Measurements from ENCODE around the gene AP3S2.
"Not testable (repeated sequence)": the region's sequence is repeated elsewhere in the genome, so short reads cannot be mapped to it uniquely, and the experiment has no call there.

The AP3S2 gene

DNA sequence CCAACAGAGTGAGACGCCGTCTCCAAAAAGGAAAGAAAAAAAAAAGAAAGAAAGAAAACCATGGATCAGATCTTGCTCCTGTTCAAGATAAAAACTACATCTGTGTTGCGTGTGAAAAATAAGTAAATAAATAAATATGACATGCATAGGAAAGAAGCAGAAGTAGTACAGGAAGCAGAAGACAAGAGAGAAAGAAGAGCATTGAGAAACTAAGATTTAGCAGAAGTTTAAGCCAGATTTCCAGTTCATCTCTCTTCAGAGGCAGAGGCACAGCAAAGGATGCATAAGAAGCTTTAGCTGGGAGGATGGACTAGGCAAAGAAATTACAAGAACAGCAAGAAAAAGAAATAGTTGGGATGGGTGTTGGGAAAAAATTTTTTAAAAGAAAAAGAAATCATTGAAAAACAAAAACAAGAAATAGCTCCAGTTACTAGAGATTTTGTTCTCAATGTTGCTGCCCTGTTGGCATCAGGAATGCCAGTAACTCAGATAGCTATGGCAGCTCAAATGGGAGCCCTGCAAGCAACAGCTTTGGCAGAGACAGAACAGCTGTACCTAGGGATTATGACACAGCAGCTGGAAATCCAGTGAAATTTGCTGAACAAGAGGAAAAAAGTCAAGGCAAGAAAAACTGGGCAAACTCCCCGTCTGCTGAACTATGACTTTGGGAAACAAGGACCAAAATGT lies 17.3 kb downstream of the AP3S2 start:
- intact Hi-C loops (cut with DNase I) = loop anchor here (5.0 kb wide), 1 partner anchor 114 kb away; no protein-coding TSS in a partner anchor
- DNase-seq = no peak

DNA sequence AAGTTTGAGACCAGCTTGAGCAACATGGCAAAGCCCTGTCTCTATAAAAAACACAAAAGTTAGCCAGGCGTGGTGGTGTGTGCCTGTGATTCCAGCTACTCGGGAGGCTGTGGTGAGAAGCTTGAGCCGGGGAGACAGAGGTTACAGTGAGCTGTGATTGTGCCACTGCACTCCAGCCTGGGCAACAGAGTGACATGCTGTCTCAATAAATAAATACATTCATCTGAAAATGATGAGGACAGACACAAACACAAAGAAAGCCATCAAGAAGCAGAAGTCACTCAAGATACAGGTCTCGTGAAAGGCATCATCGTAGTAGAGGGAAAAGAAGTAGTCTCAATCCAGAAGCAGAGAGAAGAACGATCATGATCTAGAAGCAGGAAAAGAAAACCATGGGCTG lies 18.1 kb downstream of the AP3S2 start:
- DNase-seq = no peak
- intact Hi-C loops (cut with DNase I) = loop anchor here (5.0 kb wide), 1 partner anchor 113 kb away; no protein-coding TSS in a partner anchor

DNA sequence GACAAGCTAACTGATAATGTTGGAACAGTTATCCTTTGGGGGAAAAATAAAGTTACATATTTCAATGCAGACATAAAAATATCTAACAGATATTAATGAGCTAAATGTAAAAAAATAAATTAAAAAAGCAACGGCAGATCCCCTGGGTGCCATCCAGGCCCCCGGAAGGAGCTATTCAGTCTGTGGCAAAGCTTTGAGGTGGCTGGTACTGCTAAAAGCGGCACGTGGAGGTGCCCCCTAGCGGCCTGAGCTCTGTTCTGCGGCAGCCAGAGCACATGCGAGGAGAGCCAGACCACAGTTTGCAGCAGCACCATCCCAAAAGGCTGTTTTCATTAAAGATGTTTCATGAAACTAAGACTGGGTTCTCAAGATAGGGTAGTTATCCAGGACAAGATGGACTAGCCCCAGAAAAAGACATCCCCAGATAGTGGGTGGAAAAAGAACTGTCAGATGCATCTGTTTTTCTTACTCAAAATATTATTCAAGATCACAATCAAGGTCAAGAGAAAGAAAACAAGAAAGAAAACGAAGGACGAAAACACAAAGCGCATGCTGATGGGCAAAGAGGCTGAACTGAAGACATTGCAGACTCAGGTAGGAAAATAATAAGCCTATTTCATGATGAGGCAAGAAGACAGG lies 18.7 kb downstream of the AP3S2 start:
- intact Hi-C loops (cut with DNase I) = loop anchor here (5.0 kb wide), 1 partner anchor 113 kb away; no protein-coding TSS in a partner anchor
- peak; percentile 60 to 92 (median 86) for DNase-seq

DNA sequence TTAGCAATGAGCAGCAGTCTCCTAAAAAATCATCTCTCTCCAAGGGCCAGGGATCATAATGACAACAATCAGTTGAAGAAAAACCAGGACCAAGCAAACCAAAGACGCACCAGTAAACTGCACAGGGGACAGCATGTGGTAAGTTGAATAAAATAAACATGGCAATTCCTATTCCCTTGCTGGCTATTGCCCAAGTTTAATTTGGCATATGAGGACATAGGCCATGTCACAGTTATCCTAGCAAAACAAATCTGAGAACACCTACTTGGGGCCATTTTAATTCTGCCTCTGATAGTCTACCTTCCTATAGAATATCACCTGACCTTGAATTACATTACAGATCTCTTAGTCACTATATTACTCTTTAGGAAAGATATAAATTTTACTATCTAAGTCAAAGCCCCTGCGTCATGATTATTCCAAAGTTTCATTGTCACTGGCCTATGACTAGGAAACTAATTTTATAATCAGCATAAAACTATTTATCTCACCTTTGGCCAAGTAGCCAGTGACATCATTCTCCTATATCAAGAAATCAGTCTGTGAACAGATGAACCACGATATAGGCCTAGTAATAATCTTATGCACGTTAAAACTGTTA lies 23.0 kb downstream of the AP3S2 start:
- intact Hi-C loops (cut with DNase I) = no loop called here

DNA sequence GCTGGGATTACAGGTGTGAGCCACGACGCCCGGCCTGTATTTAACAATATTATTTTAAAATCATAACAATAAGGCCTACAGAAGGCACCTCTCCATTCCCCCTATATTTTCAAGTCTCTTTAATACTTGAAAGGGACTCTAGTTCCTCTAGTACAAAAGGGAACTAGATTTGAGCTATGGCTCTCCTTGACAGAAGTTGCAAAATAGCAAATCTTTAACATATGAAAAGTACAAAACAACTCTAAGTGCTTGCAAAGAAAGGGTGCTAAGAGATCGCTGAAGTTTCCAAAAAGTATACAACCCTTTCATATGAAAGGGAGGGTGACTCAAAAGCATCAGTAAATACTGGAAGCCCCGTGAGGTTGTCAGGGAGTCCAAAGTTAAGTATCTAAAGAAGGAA lies 23.8 kb downstream of the AP3S2 start:
- intact Hi-C loops (cut with DNase I) = no loop called here
- DNase-seq = no peak

More for the DNA sequence above, 23.0 kb downstream of the AP3S2 start:
- DNase-seq = no peak

DNA sequence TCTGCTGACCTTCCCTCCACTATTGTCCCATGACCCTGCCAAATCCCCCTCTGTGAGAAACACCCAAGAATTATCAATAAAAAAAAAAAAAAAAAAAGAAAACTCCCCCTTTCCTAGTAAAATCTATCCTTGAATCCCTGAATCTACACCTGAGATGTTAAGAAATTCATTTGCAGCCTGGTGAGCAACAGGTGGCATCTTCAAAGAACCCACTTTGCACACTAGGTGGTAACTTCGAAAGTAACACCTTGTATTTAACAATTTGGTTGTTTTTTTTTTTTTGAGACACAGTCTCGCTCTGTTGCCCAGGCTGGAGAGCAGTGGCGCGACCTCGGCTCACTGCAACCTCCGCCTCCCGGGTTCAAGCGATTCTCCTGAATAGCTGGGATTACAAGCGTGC lies 24.3 kb downstream of the AP3S2 start:
- DNase-seq; intact Hi-C loops (cut with DNase I): not testable (repeated sequence)

DNA sequence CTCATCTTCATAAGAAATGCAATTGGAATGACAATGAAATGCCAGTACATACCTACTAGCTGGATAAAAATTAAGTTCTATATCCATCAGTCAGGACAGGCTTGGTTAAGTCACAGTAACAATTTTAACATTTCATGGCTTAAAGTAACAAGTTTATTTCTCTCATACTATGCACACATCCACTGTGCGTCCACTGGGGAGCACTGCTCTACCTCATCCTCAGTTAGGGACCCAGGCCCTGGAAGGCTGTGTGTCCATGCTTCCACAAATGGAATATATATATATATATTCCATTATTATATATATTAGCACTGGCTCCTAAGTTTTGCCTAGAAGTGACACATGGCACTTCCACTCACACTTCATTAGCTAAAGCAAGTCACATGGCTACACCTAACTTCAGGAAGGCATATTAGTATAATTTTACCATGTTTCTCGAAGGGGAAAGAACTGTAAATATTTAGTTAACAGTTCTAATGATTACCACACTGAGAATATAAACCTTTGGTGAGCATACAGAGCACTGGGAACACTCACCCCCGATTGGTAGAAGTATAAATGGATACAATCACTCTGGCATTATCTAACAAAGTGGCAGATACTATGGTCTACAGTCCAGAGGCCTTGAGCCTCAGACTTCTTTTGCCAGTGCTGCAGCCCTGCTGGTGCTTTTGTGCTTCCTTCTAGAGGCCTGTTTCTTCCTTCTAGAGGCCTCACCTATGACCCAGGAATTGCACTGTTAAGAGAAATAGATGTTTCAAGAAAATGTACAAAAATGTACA lies 28.6 kb downstream of the AP3S2 start:
- intact Hi-C loops (cut with DNase I) = no loop called here
- no peak for DNase-seq

DNA sequence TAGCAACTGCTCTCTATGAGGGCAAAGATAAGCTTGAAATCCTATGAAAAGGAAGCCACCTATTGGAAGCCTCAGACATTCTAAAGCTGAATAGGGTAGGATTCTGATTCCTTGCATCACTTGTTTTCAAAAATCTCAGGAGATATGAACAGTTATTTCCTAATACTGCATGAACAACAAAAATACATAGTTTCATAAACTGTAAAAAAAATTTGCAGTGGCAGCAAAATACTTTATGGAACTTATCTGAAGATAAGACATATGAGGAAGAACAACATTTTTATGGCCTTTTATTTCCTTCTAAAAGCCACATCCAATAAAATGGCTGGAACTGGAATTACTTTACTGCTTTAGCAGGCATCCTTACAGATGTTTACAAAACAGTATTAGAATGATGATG lies 29.9 kb downstream of the AP3S2 start:
- no peak for DNase-seq
- intact Hi-C loops (cut with DNase I) = no loop called here

DNA sequence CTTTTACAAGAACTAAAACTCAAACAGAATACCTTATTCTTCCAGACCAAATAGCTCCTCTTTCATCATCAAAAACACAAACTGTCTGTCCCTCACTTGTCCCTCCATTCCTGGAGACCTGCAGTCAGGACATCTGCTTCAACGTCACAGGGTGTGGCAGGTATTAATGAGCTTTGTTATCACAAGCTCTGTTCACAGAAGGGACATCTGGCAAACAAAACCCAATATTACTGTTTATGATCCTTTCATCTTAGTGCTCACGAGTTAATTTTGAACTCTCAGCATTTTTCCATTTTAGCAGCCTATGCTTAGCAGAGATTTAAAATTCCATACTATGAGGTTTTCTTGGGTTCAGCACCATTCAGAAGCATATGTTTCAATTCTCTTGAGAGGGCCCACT lies 32.9 kb downstream of the AP3S2 start:
- no peak for DNase-seq
- intact Hi-C loops (cut with DNase I) = no loop called here

DNA sequence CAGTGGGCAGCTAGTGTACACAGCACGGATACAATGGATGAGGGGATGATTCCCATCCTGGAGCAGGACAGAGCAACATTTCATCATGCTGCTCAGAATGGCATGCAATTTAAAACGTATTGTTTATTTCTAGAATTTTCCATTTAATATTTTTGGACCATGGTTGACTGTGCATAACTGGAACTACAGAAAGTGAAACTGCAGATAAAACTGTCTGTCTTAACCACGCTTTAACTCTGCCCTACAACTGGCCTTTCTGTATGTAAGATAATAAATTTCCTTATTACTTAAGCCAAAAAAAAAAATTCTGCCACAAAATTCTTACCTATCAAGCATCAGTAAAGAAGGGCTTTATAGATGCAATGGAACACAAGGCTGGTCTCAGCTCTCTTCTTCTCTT lies 33.4 kb downstream of the AP3S2 start:
- DNase-seq = no peak
- intact Hi-C loops (cut with DNase I) = no loop called here

DNA sequence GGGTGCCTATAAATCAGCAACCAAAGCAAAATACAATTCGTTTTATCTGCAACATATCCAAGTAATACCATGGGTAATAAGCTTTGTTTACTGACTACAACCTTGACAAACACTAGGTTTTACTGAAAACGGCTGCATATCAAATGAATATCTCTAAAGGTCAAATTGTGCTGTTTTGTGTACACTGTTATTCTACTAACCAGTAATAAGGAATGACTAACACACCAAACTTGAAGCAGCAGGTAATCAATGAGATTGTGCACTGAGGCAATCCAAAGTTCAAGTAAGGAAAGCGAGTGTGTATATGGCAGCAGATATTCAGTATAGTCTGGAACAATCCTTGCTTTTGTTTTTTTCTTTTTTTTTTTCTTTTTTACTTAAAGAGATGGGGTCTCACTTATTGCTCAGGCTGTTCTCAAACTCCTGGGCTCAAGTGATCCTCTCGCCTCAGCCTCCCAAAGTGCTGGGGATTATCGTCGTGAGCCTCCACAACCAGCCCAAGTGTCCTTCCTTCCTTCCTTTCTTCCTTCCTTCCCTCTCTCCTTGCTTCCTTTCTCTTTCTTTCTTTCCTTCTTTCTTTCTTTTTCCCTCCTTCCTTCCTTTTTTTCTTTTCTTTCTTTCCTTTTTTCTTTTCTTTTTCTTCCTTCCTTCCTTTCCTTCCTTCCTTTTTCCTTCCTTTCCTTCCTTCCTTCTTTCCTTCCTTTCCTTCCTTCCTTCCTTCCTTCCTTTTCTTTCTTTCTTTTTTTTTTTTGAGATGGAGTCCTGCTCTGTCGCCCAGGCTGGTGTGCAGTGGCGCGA lies 34.9 kb downstream of the AP3S2 start:
- intact Hi-C loops (cut with DNase I) = no loop called here
- no peak for DNase-seq

DNA sequence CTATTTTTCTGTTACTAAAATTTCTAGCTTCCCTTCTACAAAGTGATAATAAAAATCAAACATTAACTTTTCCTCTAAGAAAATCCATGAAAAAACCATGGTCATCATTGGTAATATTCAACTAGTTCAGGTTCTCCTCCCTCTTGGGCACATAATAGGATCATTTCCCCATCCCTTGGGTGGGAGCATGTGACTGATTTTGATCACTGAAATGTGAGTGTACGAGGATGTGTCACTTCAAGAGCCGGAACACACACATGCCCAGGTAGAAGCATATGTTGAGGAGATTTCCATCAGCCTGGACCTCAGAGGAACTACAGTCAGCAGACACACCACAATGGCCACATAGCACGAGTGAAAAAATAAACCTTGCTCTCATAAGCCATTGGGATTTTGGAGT lies 36.1 kb downstream of the AP3S2 start:
- no peak for DNase-seq
- intact Hi-C loops (cut with DNase I) = no loop called here

DNA sequence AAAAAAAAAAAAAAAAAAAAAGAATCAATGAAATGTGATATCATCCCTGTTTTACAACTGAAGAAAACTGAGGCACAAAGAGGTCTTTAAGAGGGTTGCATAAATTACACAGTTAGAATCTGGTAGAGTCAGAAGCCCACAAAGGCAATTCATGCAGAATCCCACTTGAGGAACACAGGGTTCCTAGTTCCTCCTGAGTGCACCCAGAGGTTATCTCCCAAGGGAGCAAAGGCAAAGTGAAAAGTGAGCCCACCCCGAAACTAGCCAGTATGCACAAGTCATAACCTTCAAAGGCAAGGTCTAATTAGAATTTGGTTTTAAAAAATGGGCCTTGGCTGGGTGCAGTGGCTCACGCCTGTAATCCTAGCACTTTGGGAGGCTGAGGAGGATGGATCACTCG lies 37.8 kb downstream of the AP3S2 start:
- no peak for DNase-seq
- intact Hi-C loops (cut with DNase I) = no loop called here

DNA sequence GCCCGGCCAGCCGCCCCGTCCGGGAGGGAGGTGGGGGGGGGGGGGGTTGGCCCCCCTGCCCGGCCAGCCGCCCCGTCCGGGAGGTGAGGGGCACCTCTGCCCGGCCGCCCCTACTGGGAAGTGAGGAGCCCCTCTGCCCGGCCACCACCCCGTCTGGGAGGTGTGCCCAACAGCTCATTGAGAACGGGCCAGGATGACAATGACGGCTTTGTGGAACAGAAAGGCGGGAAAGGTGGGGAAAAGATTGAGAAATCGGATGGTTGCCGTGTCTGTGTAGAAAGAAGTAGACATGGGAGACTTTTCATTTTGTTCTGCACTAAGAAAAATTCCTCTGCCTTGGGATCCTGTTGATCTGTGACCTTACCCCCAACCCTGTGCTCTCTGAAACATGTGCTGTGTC lies 38.9 kb downstream of the AP3S2 start:
- intact Hi-C loops (cut with DNase I); DNase-seq: not testable (repeated sequence)

DNA sequence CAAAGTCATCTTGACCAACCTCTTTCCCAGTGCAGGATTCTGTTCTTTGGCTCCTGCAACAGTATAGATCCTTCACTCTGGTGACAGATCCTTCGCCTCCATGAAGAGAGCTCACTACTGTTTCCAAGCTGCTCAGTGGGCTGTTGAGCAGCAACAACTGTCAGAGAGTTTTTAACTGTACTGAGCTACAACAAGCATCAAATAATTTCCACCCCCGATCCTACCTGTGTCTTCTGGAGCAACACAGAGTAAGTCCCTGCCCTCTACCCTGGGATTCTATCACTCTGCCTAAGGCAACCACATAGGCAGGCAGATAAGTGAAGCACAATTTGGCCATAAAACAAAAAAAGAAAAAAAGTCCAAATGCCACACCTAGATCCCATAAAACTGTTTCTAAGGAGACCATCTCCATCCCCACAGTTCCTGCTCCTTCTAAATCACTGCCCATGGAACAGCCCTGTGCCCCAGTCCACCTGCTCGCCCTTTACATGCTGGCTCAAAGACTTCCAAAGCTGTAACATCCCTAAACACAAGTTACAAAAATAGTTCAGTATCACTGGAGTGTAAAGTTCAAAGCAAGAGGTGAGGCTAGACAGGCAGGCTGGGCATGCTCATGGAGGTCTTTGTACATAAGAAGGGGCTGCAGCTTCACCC lies 41.3 kb downstream of the AP3S2 start:
- intact Hi-C loops (cut with DNase I) = no loop called here
- peak in 7 of 42 donors; percentile 15 to 69 (median 26) for DNase-seq

DNA sequence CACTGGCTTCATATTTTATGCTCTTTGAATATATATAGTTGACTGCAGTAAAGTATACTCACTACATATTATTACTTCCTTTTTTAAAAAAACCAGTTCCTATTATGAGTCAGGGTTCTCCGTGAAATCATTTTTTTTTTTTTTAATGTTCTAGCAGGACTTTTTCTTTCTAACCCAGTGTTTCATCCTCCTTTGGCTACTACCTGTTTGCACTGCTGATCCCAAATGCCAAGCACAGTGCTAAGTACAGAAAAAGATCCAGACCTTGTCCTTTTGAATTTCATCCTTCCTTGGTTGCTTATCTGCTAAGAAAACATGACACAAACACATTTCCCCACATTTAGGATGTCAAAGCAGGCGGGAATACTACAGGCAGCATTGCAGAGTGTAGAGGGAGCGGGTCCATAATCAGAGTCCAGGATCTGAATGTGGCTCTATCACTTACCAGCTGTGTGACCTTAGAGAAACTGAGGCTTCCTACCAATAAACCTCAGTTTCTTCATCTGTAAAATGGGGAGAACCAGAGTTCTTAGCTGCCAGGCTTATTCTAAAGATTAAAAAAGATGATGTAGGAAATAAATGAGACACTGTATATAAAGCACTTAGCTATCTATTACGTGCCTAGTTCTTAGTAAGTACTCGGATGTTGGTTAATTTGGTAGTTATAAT lies 42.0 kb downstream of the AP3S2 start:
- no peak for DNase-seq
- intact Hi-C loops (cut with DNase I) = no loop called here

DNA sequence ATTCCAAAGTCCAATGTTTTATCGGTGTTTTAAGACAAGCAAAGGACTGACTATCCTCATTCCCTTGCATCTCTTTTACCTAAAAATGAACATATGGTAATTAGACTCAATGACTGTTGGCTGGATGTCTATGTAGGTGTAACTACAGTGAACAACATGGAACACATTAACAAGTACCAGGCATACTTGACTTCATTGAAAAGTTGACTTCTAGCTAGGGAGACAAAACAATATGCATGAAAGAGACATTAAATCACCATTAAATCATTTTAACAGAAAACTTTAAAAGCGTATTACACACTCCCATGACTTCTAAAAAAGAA lies 44.9 kb downstream of the AP3S2 start:
- intact Hi-C loops (cut with DNase I) = no loop called here
- no peak for DNase-seq

DNA sequence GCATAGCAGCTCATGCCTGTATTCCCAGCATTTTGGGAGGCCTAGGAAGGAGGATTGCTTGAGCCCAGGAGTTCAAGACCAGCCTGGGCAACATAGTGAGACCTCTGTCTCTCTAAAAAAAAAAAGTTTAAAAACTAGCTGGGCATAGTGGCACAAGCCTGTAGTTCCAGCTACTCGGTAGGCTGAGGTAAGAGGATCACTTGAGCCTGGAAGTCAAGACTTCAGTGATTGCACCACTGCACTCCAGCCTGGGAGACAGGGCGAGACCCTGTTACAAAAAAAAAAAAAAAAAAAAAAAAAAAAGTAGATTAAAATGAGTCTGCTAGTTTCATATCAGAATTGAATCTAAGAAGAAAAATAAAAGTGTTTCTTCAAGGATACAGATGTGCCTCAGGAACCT lies 46.7 kb downstream of the AP3S2 start:
- intact Hi-C loops (cut with DNase I) = no loop called here

More for the DNA sequence above, 46.7 kb downstream of the AP3S2 start:
- DNase-seq = no peak

Measured in head of caudate nucleus (tissue), 42 donors.